Measurements from ENCODE around the gene COL4A6. TPM values are rescaled to one million over a fixed set of nuclear protein-coding genes. Genes with fewer than 3 reads are reported as not detected.
"Not testable (repeated sequence)": the region's sequence is repeated elsewhere in the genome, so short reads cannot be mapped to it uniquely, and the experiment has no call there.

The COL4A6 gene
- not detected for total RNA-seq
- total RNA-seq (2013): not detected

GRCh38 chrX:108438110-108438623 is at the start of gene COL4A6:
COL4A6 (minus strand) TSS chrX:108438422; CDS start chrX:108438196, 226 bp downstream.
- no peak within 1 kb of the TSS for H3K4me3 ChIP-seq (ENCODE audit: low read length)
- no peaks in the 10 kb centered on the region for H3K36me3 ChIP-seq (ENCODE audit: control insufficient read depth, insufficient read depth, low read length)
- H3K4me1 ChIP-seq (ENCODE audit: control insufficient read depth, insufficient read depth, low read length): peaks cover 4% of the 10 kb centered on the region
- intact Hi-C loops (cut with micrococcal nuclease): no loop called here
- no peak within 1 kb of the TSS for H3K27ac ChIP-seq (ENCODE audit: low read length)
- no peak within 1 kb of the TSS for H3K27ac Mint-ChIP-seq
- DNase-seq (no peak), ATAC-seq (no peak)
- H3K27me3 Mint-ChIP-seq (ENCODE audit: low read depth in 2 of 2): peaks cover 9 to 36% of the 10 kb centered on the region in 2 donors
- peaks cover 0 to 2% of the 10 kb centered on the region in 2 donors for H3K9me3 Mint-ChIP-seq
- WGBS (ENCODE audit: insufficient coverage): 7% methylated on average over 16 of the region's 16 CpGs
- H3K4me3 Mint-ChIP-seq: no peak within 1 kb of the TSS
- TF ChIP-seq CTCF (IDR thresholded peaks at IDR 0.05): no peak
- no peaks in the 10 kb centered on the region for H3K9me3 ChIP-seq (ENCODE audit: control insufficient read depth, insufficient read depth, low read length)
- H3K4me1 Mint-ChIP-seq: no peaks in the 10 kb centered on the region
- H3K27me3 ChIP-seq (ENCODE audit: control insufficient read depth, insufficient read depth, low read length): no peaks in the 10 kb centered on the region
- peaks cover 10% of the 10 kb centered on the region for H3K36me3 Mint-ChIP-seq

DNA sequence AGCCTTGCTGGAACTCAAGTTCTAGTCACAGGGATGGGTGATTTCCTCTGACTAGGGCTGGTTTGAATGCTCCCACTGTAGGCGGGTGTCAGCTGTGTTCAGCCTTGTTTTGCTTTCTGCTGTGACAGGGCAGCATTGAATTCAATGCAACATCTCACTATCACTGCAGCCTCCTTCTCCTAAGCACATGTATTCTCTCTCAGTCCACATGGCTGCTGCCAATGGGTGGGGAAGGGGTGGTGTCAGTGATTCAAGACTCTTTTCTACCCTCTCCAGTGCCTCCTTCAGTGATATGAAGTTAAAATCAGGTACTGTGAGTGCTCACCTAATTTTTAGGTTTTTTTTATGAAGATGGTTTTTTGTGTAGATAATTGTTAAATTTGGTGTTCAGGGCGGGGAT is 47.7 kb upstream of the COL4A6 start:
- DNase-seq (no peak), ATAC-seq (no peak)
- 100% methylated on average over 1 of the region's 2 CpGs for WGBS (ENCODE audit: insufficient coverage)
- no peak for TF ChIP-seq CTCF (IDR thresholded peaks at IDR 0.05)
- Mint-ChIP-seq H3K27me3 (ENCODE audit: low read depth in 2 of 2) (no peaks in the 10 kb centered on the region), H3K4me1 (no peaks in the 10 kb centered on the region), H3K9me3 (peaks cover 0 to 2% of the 10 kb centered on the region in 2 donors), H3K4me3 (no peak overlapping the region), H3K27ac (no peak overlapping the region), H3K36me3 (no peaks in the 10 kb centered on the region)
- H3K27ac ChIP-seq (ENCODE audit: low read length): no peak overlapping the region
- no peaks in the 10 kb centered on the region for H3K36me3 ChIP-seq (ENCODE audit: control insufficient read depth, insufficient read depth, low read length)
- H3K9me3 ChIP-seq (ENCODE audit: control insufficient read depth, insufficient read depth, low read length): no peaks in the 10 kb centered on the region
- no peak overlapping the region for H3K4me3 ChIP-seq (ENCODE audit: low read length)
- H3K4me1 ChIP-seq (ENCODE audit: control insufficient read depth, insufficient read depth, low read length): no peaks in the 10 kb centered on the region
- intact Hi-C loops (cut with micrococcal nuclease): no loop called here
- H3K27me3 ChIP-seq (ENCODE audit: control insufficient read depth, insufficient read depth, low read length): no peaks in the 10 kb centered on the region

DNA sequence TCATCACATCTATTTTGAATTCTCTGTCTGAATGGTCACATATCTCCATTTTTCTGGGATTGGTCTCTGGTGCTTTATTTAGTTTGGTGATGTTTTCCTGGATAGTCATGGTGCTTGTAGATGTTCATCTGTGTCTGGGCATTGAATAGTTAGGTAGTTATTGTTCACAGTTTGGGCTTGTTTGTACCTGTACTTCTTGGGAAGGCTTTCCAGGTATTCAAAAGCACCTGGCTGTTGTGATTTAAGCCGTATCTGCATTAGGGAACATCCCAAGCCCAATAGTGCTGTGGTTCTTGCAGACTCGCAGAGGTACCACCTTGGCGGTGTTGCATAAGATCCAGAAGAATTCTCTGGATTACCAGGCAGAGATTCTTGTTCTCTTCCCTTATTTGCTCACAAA is 46.0 kb upstream of the COL4A6 start:
- Mint-ChIP-seq H3K9me3 (peaks cover 0 to 2% of the 10 kb centered on the region in 2 donors), H3K4me3 (no peak overlapping the region), H3K4me1 (no peaks in the 10 kb centered on the region), H3K27me3 (ENCODE audit: low read depth in 2 of 2) (no peaks in the 10 kb centered on the region), H3K27ac (no peak overlapping the region), H3K36me3 (no peaks in the 10 kb centered on the region)
- Histone ChIP-seq H3K4me1 (ENCODE audit: control insufficient read depth, insufficient read depth, low read length) (no peaks in the 10 kb centered on the region), H3K27me3 (ENCODE audit: control insufficient read depth, insufficient read depth, low read length) (no peaks in the 10 kb centered on the region), H3K4me3 (ENCODE audit: low read length) (no peak overlapping the region), H3K36me3 (ENCODE audit: control insufficient read depth, insufficient read depth, low read length) (no peaks in the 10 kb centered on the region), H3K9me3 (ENCODE audit: control insufficient read depth, insufficient read depth, low read length) (no peaks in the 10 kb centered on the region), H3K27ac (ENCODE audit: low read length) (no peak overlapping the region)
- DNase-seq: no peak
- TF ChIP-seq CTCF (IDR thresholded peaks at IDR 0.05): no peak
- WGBS (ENCODE audit: insufficient coverage): 86% methylated on average over 3 of the region's 3 CpGs
- intact Hi-C loops (cut with micrococcal nuclease): no loop called here
- no peak for ATAC-seq

DNA sequence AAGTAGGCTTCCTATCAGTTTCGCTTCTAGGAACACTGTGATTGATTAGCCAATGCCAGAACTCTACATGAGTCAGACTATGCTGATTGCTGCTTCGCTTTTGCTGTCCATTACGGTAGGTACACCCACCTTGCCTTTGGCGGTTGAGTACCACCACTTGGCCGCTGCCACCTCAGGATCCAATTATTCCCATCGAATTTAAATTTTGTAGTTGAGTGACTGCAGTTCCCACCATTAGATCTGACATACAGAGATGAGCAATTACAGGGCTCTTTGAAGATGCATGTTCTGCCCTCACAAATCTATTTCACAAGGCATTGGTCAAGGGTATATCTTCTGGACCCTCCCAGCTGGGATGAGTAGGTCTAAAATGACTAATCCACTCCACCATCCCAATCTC is 43.3 kb upstream of the COL4A6 start:
- DNase-seq; H3K27me3 Mint-ChIP-seq (ENCODE audit: low read depth in 2 of 2); ATAC-seq; H3K4me1 Mint-ChIP-seq; H3K27ac ChIP-seq (ENCODE audit: low read length); H3K4me1 ChIP-seq (ENCODE audit: control insufficient read depth, insufficient read depth, low read length); H3K27me3 ChIP-seq (ENCODE audit: control insufficient read depth, insufficient read depth, low read length); intact Hi-C loops (cut with micrococcal nuclease); H3K36me3 ChIP-seq (ENCODE audit: control insufficient read depth, insufficient read depth, low read length); H3K9me3 Mint-ChIP-seq; H3K27ac Mint-ChIP-seq; H3K36me3 Mint-ChIP-seq; H3K4me3 Mint-ChIP-seq; H3K9me3 ChIP-seq (ENCODE audit: control insufficient read depth, insufficient read depth, low read length); H3K4me3 ChIP-seq (ENCODE audit: low read length): not testable (repeated sequence)
- 79% methylated on average over 6 of the region's 6 CpGs for whole genome bisulfite sequencing (ENCODE audit: insufficient coverage)

Data from natural killer cell (primary cell).